ENCODE measurements around the gene CTIF.

CTIF gene

GRCh38 chr18:48669991-48670750 lies 131.3 kb downstream of the CTIF start:
- no peak for DNase-seq

GRCh38 chr18:48670751-48671560 lies 132.1 kb downstream of the CTIF start:
- no peak for DNase-seq

GRCh38 chr18:48671561-48671945 lies 132.7 kb downstream of the CTIF start:
- DNase-seq, result no peak

- no peak for DNase-seq
These were observed 134.0 kb downstream of the CTIF start for GRCh38 chr18:48672671-48673340.

GRCh38 chr18:48673456-48673852 lies 134.6 kb downstream of the CTIF start:
- no peak for DNase-seq

- DNase-seq, result no peak
These were observed 135.3 kb downstream of the CTIF start for GRCh38 chr18:48673853-48674721.

- no peak for DNase-seq
These were observed 136.0 kb downstream of the CTIF start for GRCh38 chr18:48674758-48675351.

GRCh38 chr18:48675352-48675761 lies 136.5 kb downstream of the CTIF start:
- DNase-seq, result peak; percentile 76

GRCh38 chr18:48675912-48676311 lies 137.1 kb downstream of the CTIF start:
- no peak for DNase-seq

GRCh38 chr18:48676346-48676745 lies 137.5 kb downstream of the CTIF start:
- no peak for DNase-seq

- peak; percentile 71 for DNase-seq
These were observed 138.0 kb downstream of the CTIF start for GRCh38 chr18:48676756-48677368.

- DNase-seq, result no peak
These were observed 139.6 kb downstream of the CTIF start for GRCh38 chr18:48678237-48679115.

- no peak for DNase-seq
These were observed 140.4 kb downstream of the CTIF start for GRCh38 chr18:48679236-48679635.

- no peak for DNase-seq
These were observed 141.8 kb downstream of the CTIF start for GRCh38 chr18:48680339-48681250.

- no peak for DNase-seq
These were observed 143.9 kb downstream of the CTIF start for GRCh38 chr18:48682768-48683167.

GRCh38 chr18:48683197-48683596 lies 144.4 kb downstream of the CTIF start:
- DNase-seq, result no peak

GRCh38 chr18:48683661-48684060 lies 144.8 kb downstream of the CTIF start:
- DNase-seq, result no peak

GRCh38 chr18:48687346-48688042 lies 148.7 kb downstream of the CTIF start:
- DNase-seq, result no peak

GRCh38 chr18:48688961-48689360 lies 150.1 kb downstream of the CTIF start:
- DNase-seq, result no peak

All from KG1 (cell line).